NCI-H2196 (cell line): ENCODE data around the gene ADCY3.

Experiments used
- DNase-seq: peaks from one replicate; lab custom pipeline; 2025; ENCODE audit not compliant: unreplicated experiment; lab: John Stamatoyannopoulos, UW

ADCY3 gene

DNA sequence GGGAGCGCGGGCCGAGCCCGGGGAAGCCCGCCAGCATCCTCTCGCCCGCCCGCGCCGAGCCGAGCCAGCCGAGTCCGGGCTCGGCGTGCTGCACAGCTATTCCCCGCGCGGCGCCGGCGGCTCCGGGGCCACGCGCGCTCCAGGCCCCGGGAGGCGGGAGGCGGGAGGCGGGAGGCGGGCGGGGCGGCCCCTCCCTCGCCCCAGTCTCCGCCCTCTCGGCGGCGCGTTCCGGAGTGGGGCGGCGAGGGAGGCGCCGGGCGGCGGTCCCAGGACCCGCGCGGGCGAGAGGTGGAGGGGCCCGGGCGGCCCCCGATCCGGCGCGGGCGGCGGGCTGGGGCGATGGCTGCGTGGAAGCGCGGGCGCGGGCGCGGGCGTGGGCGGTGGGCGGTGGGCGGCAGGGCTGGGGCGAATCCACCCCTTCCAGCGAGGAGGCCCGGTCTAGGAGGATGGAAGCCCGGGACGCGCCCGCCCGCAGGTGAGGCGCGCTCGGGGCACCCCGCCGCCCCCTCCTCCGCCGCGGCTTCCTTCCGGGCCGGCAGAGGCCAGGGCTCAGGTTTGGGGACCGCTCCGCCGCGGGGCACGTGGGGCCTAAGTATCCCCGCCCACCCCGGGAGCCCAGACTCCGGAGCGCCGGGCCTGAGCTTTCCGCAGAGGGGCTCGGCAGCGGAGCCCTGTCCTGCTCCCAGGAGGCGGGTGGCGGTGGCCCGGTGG lies at the start of gene ADCY3:
Gene ADCY3 (minus strand): TSS at position 140 of the 711 bp plus-strand sequence. CDS start 1,250 bp downstream, outside the sequence.
- DNase-seq: peak; percentile 46

DNA sequence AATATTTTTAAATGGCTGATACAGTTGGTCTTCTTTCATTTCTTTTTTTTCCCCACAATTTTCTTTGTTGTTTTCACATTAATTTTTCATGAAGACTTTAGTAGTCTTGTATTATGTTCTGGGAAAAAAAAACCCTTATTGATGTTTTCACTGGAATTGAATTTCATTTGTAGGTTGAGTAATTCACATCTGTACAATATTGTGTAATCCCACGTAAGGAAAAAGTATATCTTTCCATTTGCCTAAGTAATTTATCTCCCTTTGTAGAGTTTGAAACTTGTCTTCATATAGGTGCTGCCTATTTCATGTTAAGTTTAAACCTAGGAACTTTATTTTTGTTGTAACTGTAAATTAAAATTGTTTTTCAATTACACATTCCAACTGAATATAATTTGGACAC lies 49.7 kb upstream of the ADCY3 start:
- no peak for DNase-seq

DNA sequence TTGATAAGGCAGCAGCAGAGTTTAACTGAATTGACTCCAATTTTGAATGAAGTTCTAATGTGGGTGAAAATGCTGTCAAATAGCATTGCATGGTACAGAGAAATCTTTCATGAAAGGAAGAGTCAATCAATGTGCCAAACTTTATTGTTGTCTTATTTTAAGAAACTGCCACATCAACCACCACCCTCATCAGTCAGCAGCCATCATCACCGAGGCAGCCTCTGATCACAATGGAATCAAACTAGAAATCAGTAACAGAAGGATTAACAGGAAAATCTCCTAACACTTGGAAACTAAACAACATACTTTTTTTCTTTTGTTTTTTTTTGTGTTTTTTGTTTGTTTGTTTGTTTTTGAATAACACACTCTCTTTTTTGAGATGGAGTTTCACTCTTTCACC lies 41.9 kb upstream of the ADCY3 start:
- no peak for DNase-seq

DNA sequence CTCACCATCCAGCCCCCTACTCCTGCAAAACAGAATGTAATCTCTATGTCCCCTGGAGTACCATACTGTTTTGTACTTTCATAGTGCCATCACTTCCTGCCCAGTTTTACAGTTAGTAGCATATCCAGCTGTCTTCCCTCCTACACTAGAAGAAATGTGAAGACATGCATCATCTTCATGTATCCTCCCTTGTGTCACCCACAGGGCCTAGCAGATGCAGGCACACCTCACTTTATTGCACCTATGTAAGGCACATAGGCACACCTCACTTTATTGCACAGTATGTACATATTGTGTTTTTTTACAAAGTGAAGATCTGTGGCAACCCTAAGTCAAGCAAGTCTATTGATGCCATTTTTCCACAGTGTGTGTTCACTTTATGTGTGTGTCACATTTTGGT lies 39.7 kb upstream of the ADCY3 start:
- DNase-seq: no peak

DNA sequence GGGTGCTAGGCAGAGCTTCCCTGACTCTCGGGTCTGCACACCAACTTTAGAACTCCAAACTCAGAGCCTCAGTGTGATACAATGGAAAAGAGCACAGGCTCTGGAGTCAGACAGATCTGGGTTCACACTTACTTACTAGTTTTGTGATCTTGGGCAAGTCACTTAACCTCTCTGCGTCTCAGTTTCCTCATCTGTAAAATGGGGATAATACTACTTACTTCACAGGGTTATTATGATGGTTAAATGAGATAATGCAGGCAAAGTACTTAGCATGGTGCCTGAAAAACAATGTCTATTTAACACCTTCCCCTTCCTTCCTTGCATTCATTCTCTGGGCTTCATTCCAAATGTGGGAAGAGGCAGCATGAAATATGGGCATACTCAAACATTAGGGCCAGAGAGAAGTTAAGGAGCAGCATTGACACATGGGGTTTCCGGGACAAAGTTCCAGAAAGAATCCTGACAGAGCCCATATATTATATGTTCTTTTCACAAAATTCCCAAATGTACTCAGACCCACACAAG lies 38.4 kb upstream of the ADCY3 start:
- no peak for DNase-seq

DNA sequence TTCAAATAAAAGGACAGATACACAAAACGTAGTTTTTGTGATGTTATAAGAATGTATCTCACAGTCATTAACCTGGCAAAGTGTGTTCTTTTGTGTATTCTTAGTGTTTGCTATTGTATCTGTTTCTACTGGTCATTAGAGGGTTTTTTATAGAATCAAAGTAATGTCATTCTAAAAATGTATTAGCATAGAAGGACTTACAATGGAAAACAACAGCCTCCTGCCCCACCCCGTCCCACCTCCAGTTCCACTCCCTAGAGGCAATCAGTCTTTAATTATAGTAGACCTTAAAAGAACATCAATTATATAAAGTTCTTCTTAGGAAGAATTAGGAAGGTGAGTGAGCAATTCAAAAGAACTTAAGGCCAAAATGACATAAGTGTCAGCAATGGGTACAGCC lies 37.9 kb upstream of the ADCY3 start:
- no peak for DNase-seq

DNA sequence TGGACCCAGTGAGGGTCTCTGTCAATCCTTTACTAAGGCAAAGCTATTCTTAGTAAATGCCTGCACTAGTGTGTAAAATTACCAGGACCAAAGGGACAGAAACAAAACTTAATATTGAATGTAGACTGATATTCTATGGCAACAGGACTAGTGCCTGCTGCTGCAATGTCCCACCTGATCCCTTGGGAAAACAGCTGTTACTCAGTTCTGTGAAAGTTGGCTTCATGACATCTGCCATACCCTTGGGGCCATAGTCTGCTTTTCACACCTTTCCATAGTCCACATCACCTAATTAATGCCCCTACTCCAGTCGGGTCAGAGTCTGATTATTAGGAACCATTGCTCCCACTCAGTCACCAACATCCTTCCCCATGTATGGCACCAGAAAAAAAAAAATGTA lies 37.2 kb upstream of the ADCY3 start:
- DNase-seq: no peak

DNA sequence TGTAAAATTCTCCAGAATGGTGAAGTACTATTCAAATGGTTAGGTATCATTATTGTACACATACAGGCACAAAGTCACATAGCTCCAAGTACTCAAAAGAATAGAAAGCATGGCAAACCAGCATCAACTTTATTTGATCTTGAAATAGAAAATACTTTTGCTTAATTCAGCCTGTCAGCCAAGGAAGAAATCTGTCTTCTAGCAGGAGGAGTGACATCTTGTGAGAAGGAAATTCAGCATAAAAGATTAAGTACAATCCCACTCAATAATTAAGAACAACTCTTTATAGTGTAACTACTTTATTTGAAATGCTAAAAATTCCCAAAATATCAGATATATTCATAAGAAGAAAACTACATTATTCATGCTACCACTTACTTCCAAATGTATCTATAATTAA lies 35.9 kb upstream of the ADCY3 start:
- DNase-seq: no peak

DNA sequence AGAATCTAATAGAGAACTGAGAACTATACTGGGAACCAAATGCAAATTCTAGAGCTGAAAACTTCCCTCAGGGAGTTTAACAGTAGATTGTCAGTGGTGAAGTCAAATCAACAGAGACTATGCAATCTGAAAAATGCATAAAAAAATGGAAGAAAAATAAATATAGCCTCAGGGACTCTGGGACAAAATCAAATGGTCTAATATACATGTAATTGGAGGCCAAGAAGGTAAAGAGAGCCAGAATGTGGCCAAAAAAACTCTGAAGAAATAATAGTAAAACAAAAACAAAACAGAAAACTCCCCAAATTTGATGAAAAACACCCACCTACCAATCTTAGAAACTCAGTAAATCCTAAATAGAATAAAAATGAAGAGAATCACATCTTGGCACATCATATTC lies 35.2 kb upstream of the ADCY3 start:
- no peak for DNase-seq

DNA sequence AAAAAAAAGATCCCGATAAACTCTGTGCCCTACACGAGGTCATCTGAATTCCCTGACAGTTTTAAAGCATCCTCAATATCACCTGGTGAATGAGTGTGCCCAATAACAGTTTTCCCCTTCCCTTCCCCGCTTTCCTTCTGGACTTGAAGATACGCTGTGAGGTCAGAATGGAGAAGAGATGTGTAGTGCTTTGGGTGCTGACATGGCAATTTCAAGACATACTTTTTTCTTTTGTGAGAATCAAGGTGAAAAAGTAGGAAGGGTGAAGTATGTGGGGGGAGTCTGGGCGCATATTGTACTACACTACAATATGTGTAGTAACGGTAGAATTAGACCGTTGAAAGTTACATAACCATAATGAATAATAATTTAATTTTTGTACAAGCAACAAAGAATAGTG lies 30.1 kb upstream of the ADCY3 start:
- DNase-seq: no peak

DNA sequence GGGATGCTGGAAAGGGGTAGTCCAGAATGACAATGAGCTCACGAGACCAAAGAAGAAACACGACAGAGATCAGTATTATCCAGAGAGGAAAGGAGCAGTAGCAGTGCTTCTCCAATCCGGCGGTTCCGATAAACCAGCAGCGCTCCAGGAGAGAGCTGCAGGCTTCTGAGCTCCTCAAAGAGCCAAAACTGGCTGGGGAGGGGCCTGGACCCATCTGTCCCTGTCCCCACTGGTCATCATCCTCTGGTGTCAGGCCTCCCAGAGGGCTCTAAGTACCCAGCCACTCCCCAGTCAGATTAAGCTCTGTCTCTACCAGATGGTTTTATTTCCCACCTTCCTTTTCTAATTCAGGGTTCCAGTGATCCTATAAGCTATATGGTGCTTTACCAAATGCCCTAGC lies 28.5 kb upstream of the ADCY3 start:
- no peak for DNase-seq

DNA sequence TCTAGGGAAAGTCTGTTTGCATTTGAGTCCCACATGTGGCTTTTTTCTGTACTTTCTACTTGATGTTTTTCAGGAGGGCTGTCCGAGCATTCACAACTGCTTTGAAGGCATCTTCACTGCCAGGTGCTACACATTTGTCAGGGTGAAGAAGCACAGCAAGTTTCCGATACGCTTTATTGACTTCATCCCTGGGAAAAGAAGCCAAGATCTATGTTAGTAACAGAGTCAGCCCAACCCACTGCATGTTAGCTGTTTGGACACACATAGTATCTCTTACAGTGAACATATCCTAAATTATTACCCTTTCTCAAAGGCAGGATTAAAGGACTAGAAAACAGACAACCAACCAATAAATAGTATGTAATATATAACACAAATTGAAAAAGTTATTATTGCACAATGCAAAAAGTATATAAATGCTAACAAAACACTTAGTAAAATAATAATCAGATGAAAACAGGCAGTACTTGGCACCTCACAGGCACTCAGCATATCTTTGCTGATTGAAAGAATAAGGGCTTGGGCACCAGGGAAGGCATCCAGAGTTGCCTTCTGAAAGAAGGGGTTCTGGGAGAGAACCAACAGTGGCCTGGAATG lies 27.6 kb upstream of the ADCY3 start:
- no peak for DNase-seq

DNA sequence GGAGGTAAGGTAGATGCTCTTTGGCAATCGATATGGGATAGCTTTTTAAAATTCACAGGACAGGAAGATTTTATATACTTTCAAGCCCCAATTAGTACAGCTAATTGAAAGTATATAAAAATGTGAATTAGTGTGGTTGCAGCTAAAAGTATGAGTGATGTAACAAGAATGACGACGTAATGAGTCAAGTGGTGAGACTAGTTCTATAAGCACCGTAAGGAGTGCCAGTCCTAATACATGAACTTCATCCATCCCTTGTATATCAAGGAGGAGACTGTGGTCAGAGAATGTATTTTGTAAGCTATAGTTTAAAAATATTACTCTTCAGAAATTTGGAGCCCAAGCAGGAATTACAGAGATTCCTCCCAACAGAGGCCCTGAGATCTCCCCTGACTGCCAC lies 25.9 kb upstream of the ADCY3 start:
- DNase-seq: no peak

DNA sequence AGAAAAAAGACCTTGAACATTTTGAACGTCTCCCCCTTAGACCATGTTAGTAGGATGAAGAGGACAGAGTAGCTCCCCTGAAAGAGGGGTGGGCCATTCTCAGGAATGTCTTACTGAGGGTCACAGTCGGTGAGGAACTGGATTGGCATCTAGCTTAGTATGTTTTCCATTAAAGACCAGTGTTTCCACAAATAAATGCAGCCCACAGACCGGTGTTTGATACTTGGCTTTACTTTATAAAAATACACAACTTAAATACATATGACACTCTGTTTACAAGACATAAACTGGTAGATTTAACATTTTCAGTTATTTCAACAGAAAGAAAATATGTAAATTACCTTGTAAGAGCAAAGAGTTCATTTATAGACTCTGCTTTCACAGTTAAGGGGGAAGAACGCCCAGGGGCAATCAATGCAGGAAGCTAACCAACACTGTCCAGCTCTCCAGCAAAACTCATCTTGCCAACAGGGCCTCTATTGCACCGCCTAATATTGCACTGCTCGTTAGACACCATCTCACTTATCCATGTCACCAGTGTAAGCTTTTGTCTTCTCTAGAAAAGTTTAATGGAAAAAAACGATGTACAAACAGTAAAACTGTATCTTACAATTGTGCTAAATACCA lies 23.5 kb upstream of the ADCY3 start:
- no peak for DNase-seq

DNA sequence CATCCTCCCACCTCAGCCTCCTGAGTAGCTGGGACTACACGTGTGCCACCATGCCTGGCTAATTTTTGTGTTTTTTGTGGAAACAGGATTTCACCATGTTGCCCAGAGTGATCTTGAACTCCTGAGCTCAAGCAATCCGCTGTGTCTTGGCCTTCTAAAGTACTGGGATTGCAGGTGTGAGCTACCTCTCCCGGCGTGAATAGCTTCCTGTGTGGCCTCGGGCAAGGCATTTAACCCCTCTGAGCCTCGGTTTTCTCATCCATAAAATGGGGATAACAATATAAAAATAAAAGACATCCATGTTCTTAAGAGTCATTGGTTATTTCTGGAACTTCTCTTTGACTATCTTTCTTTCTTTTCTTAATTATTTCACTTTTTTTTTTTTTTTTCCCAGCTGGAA lies 19.3 kb upstream of the ADCY3 start:
- no peak for DNase-seq

DNA sequence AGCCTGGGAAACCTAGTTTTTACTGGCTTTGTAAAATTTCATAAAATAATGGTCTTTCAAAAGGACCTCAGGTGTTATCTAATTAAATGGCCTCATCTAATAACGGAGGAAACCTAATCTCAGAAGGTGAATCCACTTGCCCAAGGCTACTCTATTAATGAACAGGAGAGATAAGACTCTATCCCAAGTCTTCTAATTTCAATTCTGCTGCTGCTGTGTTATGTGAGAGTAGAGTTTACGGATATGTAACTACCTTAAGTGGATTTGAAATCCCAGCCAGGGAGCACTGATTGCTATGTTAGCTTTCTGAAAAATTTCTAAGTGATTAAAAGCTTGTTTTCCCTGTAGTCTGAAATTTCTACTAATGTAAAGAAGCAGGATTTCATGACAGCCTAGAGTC lies 17.2 kb upstream of the ADCY3 start:
- DNase-seq: no peak

DNA sequence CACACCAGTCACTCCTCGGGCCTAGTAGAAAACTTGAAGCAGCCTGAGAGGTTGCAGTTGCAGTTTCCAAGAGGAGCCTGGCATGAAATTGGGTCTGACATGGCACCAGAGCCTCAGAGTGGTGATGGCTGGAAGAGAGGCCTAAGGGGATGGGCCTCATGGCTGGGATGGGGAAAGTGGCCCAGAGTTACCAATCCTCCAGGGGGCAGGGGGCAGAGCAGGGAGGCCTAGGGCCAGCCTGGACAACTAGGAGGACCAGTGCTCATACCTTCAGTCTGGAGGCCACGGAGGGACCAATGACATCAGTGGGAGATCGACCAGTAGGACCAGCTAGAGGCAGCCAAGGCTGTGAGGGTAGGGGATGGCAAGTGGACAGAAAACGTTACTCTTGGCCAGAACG lies 15.1 kb upstream of the ADCY3 start:
- DNase-seq: no peak

DNA sequence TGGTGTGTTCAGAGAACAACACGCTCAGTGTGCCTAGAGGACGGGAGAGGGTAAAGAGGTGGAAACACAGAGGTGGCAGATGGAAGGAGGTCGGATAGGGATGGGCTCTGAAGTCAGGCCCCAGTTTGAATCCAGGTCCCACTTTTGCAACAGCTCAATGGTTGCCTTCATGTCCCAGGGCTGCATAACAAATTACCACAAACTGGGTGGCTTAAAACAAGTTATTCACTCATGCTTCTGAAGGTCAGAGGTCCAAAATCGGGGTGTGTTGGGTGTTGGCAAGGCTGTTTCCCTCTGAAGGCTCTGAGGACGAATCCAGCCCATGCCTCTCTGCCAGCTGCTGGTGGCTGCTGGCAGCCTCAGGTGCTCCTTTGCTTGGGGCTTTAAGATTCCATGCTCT lies 12.7 kb upstream of the ADCY3 start:
- DNase-seq: no peak

DNA sequence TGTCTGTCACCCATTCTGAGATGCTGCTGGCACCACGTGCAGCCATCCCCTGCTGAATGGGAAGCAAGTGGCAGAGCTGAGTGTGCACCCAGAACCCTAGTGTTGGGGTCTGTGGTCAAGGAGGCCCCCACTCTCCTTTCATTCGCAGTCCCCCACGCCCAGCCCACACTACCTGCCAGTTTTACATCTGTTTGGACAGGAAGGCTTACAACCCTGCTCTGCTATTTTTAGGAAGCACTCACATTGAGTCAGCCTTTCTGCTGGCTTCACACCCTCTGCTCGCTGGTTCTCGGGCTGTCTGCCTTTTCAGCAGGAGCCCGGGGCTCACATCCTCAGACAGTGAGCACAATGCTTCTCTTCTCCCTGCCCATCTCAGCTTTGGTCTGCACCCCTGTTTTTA lies 10.7 kb upstream of the ADCY3 start:
- no peak for DNase-seq

DNA sequence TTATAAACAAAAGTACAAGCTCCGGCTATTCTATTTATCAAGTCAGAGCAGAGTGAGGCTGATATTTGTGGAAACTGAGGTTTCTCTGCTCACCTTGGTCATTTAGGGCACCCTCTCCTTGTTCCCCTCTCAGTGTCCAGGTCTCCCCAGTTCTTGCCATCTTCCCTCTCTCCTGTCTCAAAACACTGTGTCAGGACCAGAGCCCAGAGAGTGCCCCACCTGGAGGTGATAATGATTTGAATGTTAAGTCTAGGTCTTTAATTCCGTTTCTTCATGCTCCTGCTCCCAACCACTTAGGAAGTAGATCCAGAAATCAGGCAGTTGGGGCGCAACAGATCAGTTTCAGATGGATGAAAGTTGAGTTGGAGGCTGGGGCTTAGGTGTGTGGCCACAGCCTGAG lies 9.2 kb upstream of the ADCY3 start:
- DNase-seq: no peak

DNA sequence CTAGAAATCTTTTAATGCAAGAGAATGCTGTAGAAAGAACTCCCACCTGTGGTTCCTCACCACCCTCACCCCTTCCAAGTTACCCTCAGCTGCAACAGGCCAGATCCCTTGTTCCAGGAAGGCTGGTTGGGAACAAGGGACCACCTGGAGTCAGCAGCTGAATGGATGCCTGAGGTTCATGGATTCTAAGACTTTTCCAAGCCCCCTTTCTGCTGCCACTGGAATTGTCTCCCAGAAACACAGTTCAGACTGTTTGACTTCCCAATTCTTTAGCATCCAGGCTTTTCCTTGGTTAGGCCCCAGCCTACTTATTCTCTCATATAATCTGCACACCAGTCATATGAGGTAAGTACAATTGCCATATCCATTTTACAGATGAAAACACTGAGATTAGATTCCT lies 8.0 kb upstream of the ADCY3 start:
- DNase-seq: no peak

DNA sequence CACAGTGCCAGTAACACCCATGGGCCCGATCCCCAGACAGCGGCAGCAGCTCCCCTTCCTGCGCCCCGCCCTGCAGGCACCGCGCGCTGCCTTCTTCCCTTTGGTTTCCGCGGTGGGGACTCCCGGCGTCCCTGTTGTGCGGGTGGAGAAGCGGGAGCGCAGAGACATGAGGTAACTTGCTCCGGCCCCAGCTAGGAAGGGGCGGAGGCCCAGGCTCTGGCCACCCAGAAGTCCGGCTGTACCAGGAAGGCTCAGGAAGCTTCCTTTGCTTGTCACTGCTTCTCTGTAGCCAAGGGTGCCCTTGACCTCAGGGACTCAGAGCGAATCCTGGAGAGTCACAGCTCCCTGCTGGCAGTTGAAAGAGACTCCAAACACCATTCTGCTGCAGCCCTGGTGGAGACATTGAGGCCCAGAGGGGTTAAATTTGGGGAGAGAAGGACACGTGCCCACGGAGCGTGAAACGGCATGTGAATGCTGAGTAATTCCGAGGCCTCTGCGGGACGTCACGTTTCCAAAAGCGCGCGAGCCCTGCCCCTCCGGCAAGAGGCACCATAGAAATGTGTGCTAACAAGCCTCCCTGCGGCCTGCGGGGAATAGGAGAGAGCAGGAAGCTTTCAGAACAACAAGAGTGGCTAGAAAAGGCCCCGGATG lies 6.7 kb upstream of the ADCY3 start:
- no peak for DNase-seq
